Stimulated activated CD4-positive, alpha-beta T cell treated with anti-CD3 and anti-CD28 coated beads, Interleukin-1b, Interleukin-23, amount 100 ng/mL, for 48 hours (primary cell): ENCODE data around the gene CASS4.

Source experiments
- DNase-seq: peaks from one replicate; pipeline ENCODE4 v3.0.0-alpha.2; 2020

Gene CASS4

DNA sequence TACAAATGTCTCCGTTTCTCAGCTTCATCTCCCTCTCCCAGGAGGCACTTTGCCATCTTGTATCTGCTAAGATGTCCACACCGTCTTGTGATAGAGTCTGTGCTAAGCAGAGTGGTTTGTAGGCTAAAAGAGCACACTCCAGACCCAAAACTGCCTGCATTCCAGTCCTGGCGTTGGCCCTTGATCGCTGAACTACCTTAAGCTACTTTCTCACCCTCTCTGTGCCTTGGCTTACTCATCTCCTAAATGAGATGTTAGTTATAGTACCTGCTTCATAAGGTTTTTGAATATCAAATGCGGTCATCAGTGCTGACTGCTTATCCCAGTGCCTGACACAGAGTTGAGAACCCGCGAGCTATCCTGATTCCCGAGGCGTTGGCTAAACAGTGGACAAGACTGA lies 14.0 kb downstream of the CASS4 start:
- DNase-seq: no peak

DNA sequence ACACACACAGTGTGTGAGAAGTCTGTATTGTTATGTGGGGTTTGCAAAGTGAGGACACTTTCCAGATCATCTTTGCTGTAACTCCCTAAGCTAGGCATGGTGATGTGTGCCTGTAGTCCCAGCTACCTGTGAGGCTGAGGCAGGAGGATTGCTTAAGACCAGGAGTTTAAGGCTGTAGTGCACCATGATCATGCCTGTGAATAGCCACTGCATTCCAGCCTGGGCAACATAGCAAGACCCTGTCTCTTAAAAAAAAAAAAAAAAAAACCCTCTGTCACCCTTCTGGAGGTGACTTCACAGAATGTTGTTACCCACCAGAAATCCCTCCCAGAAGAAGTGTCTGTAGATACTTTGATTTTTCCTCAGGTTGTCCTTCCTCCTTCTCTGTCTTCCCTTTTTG lies 14.9 kb downstream of the CASS4 start:
- no peak for DNase-seq

DNA sequence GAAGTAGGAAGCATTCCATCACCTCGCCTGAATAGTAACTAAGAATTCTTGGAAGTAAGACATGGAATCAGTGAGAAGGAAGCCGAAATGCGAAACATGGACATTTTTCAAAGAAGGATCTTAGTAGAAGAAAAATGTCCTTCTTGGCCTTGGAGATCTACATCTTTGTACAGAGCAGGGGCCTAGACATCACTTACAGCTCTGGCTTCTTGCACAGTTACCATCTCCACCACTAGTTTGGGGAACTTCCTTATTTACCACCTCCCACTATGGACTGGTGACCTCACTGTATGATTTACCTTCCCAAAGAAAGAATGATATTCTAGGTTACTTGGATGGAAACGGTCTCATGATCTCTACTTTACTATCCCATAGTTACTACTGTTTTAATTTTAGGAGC lies 15.7 kb downstream of the CASS4 start:
- no peak for DNase-seq

DNA sequence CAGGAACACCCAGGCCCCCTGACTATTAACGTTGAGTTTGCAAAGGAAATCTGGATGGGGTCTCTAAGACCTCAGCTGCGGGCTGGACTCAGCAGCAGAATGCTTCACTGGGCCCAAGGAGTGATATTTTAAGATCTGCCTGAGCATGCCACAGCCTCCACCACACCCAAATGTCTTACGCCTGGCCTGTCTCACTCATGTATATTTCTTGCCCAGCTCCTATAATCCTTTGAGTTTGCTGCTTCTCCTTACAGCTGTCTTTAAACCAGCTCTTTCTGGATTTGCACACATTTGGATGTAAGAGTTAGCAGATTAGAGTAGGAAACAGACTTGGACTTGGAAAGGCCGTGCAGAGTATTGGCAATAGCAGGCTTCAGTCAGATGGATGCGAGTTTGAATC lies 16.4 kb downstream of the CASS4 start:
- DNase-seq: no peak

DNA sequence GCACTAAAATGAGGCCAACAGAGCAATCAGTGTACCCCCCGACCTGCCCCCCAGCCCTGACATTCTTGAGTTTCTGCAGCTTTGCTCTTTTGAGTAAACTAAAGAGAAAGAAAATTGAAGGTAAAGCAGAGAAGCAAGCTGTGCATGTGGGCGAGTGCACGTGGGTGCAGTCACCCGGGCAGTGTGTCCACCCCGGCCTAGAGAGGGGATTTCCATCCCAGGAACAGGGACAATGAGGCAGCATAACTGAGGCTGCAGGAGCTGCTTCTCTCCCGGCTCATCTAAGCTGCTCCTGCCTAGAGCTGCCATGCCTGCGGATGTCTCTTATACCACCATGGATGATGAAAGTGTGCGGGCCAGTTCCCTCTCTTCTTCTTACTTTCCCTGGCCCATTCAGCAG lies 16.8 kb downstream of the CASS4 start:
- no peak for DNase-seq

DNA sequence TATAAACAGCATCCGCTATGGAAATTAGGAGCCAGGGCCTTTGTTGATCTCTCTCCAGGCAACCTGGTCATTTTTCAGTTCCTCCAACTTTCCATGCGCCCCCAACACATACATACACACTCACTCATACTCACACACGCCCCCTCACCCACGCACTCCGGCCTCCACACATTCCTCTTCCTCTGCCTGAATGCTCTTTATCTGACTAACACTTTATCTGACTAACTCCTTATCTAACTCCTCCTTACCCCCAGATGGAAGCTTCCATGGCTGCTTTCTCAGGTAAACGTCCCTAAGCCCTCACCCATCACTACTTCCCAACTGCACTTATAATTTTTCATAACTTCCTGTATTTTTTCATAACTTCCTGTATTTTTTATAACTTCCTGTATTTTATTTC lies 17.4 kb downstream of the CASS4 start:
- DNase-seq: peak; percentile 44

DNA sequence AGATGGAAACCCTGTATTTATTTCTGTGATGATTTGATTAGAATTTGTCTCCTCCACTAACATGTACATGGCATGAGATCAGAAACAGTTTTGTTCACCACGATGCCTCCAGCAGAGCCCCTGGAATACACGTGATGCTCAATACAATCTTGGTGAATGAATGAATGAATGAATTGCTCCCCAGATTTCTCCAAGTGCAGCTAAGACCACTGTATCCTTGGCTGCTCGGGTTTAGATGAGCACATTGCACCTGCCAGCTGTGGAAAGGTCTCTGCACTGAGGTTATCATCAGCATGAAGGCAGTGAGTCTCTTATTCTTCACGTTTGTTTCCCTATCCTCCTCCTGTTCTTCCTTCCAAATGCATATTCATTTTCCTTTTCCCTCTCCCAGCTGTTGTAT lies 17.9 kb downstream of the CASS4 start:
- no peak for DNase-seq

DNA sequence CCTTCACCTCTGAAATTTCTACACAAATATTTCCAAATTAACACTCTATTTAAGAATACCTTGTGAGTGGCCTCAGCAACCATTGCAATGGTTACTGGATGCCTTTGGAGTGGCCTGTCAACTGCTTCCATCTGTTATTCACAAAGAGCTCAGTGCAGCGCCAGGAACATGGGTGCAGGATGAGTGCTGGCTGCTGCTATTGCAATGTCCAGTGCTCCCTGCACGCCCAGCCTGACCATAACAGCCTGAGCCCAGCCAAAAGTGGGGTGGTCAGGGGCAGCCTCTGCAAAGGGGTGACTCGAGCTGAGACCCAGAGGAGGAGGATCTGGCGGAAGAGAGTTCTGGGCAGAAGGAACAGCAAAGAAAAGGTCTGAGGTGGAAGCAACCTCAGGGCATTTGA lies 18.4 kb downstream of the CASS4 start:
- DNase-seq: no peak

DNA sequence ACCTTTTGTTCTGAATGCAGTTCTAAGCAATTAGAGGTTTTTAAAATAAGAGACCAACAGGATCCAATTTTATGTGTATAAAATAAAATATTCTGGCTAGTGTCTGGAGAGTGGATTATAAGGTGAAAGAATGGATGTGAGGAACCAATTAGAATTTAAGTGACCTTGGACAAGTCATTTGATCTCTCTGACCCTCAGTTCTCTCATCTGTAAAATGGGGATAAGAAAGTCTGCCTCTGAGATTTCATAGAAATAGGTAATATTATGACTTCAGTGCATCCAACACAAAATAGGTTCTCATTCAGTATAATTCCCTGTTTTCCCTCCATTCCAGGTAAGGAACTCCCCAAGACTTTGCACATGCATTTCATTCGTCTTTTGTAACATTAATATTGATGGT lies 18.9 kb downstream of the CASS4 start:
- DNase-seq: no peak

DNA sequence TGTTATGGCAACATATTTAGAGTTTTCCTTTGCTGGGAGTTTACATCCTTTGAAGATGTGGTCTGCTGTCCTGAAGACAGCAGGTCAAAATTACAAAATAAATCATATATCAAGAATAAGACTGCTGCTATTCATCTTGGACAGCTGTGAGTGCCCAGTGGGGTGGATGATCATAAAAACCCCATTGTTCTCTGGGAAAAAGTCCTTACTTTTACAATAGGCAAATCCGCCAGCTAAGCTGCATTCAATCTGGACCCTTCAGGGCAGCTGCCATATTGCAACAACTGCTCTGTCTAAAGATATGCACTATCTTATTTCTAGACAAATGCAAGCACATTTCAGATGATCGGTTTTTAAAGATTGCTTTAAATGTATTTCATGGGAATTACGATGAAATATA lies 19.4 kb downstream of the CASS4 start:
- DNase-seq: no peak

DNA sequence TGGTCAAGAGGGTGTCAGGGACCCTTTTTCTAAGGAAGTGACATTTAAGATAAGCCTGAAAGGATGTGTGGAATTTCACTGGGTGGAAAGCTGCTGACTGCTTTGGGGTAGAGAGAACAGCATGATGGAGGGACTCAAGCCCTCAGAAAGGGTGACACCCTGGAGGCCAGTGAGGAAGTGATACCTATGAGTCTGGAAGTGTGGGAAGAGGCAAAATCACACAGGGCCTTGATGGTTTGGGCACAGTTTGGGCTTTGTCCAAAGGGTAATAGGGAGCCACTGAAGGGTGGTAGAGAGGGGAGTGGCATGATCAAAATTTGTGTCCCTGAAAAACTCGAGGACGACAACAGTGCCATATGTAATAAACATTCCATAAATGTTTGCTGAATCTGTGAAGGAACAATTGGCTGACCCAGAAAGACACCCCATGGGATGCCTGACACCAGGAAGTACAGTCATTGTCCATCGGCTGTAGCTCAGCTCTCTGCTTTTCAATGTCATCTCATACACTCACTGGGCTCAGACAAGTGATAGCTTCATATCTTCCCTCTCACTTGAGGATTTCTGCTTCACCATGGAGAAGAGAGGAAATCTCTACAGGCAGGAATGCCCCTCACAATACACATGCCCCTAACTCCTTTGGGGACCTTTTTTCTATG lies 21.3 kb downstream of the CASS4 start:
- DNase-seq: no peak

DNA sequence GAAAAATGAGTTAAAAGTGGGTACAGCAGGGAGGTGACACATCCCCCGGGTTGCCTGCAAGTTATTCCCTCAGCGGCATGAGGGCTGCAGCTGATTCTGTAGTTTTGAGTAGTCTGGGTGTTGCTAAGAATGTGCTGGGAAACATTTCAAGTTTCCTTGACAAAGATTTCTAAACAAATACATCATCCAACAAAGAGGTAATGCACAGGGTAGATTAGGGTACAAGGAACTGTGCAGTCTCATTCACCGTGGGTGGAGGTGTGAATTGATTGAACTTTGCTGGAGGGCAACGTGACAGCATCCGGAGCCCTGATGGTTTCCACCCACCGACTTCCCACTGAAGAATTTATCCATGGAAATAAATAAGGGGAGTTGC lies 21.8 kb downstream of the CASS4 start:
- DNase-seq: no peak

DNA sequence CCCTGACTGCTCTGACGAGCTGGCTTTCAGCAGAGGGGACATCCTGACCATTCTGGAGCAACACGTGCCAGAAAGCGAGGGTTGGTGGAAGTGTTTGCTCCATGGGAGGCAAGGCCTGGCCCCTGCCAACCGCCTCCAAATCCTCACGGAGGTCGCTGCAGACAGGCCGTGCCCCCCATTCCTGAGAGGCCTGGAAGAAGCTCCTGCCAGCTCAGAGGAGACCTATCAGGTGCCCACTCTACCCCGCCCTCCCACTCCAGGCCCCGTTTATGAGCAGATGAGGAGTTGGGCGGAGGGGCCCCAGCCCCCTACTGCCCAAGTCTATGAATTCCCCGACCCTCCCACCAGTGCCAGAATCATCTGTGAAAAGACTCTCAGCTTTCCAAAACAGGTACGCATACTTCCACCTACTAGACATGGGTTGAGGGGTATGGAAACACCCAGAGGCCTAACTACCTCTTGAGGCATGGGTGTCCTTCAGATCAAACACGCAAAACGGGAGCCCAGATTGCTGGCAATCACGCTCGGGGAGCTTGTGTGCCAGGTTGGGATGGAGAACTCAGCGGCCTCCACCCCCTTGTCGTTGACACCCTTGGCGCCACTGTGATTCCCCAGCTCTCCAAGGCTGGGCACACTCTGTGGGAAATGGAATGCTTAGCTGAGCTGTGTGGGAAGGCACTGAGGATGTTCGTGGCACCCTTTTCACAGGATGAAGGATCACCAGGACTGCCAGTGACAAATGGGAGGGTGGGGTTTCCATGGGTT lies 25.3 kb downstream of the CASS4 start:
- no peak for DNase-seq

DNA sequence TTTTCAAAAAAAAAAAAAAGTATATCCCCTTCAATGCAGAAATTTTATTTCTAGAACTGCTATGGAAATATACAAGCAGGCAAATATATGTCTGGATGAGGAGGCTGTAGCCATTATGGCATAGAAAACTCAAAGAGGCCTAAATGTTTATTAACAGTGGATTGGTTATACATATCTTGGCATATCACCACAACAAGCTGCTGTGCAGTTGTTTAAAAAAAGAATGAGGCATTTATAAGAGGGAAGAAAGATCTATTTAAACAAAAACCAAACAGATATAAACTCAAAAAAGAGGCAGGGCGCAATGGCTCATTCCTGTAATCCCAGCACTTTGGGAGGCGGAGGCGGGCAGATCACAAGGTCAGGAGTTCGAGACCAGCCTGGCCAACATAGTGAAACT lies 26.2 kb downstream of the CASS4 start:
- DNase-seq: no peak

DNA sequence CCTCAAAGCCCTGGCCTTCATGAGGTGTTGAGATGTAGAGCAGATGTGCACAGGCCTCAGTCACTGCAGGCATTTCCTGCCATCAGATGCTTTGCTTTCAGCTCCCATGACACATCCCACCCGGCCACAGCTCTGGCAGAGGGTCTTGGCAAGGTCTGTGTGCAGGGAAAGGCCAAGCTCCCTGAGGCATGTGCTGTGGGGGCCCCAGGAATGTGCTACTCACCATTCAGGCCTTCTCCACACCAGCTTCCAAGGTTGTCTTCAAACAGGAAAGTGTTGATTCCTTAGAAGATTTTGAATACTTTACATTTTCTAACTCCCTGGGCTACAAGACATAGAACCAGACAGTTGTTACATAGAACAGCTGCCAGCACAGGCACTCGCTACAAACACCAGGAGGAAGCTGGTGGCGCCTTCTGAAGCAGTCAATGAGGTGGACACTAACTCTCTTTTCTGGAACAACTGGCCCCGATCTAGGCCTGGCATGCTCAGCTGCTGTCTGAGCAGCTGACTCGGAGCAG lies 27.8 kb downstream of the CASS4 start:
- peak; percentile 15 for DNase-seq

DNA sequence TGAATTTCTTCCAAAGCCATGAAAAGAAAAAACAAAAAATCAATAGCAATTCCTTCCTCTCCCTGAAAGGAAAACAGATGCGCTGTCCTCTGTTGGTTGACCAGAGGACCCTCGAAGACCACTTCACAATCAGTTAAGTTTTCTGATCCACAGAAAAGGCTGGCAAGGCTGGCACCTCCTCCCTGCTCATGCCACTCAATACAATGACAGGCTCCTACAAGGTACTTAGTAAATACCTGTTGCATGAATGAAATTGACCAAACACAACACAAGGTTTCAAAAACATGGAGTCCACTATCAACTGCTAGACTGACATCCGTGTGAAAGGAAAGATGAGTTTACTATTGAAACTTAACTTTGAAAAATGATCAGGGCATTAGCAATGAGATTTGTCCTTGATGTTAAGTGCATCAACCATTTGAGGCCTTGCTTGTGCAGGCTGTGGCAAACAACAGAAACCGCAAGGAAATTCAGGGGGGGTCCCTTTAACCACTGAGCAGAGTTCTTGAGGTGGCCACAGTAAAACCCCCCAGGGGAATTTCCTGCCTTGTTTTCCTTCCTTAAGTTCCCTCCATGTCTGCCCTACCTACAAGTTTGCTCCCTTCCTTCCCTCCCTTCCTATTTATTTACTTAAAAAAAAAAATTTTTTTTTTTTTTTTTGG lies 28.4 kb downstream of the CASS4 start:
- peak; percentile 51 for DNase-seq

DNA sequence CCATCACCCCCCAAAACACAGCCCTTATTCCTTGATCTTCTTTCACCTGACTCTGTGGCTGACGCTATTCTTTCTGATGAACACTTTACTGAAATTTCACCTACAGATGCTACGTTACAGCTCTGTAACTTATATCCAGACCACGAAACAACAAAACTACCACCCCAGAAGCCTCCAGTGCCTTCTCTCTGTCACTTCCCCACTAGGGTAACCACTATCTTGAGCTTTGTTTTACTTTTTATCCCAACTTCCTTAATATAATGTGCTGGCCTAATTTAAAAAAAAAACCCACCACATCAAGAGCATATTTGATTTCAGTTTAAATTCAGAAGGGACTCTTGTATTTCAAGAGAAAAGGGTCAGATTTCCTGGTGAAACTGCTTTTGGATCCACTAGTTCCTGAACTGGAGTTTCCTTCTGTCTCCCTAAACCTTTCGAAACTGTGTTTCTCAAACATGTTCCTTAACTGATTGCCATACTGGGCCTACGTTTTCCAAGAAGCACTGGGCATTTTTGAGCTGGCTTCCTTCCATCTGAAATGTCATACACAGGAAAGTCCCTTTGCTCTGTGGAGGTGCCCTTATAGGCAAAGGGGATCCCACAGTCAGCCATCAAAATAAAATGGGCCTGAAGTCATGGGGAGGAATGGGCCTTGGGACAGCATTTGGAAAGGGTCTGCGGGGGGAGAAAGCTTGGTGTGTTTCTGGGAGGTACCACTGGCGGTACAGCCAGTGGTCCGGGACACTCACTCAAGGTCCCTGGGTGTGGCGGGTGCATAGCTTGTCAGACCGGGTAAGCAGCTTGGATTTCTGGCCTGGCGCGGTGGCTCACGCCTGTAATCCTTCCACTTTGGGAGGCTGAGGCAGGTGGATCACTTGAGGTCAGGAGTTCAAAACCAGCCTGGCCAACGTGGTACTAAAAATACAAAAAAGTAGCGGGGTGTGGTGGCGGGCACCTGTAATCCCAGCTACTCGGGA lies 30.6 kb downstream of the CASS4 start:
- no peak for DNase-seq

DNA sequence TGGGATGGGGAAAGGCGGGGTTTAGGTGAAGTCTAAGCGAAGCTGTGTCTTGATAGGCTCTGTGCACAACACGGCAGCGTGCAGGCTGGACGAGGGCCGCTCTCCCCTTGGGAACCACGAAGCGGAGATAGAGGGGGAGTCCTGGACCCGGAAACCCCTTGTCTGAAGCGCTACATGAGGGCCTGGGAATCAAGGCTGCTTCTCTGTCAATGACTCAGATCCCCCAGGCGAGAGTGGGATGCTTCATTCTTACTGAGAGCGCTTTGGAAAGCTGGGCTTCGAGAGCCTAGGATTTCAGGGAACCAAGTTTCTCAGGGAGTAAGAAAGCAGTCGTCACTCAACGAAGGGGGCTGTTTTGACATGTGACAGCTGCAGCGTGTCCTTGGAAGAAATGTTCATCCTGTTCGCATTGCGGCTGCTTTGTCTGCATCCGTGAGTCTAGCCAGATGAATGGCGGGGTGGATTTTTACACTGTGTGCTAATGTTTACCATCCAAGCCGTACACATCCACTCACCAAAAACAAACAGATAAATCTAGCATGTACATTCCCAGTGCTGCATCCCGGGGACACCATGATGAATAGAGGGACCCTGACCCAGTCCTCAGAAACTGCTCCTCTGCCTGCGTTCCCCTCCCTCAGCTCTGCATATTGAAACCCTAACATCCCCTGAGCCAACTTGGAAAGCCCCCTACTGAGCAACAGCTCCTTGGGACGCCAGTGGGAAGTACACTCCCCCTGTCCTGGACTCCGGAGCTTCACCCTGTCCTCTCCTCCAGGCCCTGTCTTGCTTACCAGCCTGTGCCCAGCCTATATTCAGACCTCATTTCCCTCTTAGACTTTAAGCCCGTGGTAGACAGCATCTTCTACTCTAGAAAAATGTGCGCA lies 31.8 kb downstream of the CASS4 start:
- no peak for DNase-seq

DNA sequence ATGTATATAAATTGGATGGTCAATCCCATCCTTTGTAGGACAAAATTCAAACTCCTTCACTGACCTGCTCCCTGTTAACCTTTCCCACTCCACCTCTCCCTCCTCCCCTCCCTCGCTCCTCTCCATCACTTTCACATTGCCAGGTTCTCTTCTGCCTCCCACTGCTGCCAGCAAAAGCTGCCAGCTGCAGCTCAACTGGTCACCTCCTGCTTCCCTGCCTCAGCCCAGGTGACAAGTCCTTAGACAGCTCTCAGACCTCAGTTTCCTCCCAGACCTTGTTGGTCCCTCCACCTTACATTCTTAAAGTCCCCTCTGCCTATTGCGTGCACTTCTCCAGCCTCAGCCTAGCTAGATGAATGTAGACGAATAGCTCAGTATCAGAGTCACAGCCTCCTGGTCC lies 33.1 kb downstream of the CASS4 start:
- DNase-seq: no peak

DNA sequence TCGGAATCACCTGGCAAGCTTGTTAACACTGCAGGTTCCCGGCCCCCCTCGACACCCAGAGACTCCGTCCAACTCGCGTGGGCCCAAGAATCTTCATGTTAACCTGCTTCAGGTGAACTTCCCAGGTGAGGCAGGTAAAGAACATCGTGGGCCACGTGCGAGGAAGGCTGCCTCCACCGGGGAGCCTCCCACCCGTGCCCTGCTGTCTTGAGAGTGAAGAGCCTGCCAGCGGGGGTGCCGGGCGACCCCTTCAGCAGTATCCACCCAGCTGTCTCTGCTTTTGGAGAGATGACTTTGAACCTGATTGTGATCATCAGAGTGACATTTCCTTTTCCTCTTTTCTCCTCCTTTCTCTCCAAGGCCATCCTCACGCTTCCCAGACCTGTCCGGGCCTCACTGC lies 33.5 kb downstream of the CASS4 start:
- DNase-seq: no peak

DNA sequence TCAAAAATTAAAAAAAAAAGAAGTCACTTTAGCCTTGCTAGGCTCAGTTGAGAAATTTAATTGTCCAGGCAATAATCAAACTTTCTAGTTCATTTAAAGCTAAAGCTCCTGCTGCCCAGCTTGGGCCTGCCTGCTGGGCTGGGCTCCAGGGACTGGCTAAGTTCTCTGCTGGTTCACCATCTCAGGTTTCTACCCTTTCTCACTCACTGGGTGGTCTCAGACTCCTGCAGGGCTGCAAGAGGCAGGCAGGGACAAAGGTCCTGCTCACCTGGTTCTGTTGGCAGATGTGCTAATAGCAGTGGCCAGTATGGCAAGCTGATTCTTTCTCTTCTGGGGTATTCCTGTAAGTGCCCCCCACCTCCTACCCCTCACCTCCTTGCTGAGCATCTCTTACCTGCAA lies 35.2 kb downstream of the CASS4 start:
- no peak for DNase-seq

DNA sequence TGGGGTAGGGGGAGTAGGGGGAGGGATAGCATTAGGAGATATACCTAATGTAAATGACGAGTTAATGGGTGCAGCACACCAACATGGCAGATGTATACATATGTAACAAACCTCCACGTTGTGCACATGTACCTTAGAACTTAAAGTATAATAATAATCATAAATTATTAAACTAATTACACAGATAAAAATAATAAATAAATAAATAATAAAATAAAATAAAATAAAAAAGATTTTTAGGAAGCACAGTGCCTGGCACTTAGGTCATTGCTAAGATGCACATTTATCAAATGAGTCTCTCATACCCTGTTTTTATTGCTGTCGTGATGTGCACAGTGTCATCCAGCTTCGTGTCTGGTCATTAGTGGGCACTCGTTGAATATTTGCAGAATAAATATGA lies 37.4 kb downstream of the CASS4 start:
- no peak for DNase-seq
